DMS53 (cell line): Measurements from ENCODE around the gene REEP6.
"Not testable (repeated sequence)": the region's sequence is repeated elsewhere in the genome, so short reads cannot be mapped to it uniquely, and the experiment has no call there.

Experiments used
- DNase-seq: peaks from one replicate; lab custom pipeline; 2025; lab: John Stamatoyannopoulos, UW

Gene REEP6

DNA sequence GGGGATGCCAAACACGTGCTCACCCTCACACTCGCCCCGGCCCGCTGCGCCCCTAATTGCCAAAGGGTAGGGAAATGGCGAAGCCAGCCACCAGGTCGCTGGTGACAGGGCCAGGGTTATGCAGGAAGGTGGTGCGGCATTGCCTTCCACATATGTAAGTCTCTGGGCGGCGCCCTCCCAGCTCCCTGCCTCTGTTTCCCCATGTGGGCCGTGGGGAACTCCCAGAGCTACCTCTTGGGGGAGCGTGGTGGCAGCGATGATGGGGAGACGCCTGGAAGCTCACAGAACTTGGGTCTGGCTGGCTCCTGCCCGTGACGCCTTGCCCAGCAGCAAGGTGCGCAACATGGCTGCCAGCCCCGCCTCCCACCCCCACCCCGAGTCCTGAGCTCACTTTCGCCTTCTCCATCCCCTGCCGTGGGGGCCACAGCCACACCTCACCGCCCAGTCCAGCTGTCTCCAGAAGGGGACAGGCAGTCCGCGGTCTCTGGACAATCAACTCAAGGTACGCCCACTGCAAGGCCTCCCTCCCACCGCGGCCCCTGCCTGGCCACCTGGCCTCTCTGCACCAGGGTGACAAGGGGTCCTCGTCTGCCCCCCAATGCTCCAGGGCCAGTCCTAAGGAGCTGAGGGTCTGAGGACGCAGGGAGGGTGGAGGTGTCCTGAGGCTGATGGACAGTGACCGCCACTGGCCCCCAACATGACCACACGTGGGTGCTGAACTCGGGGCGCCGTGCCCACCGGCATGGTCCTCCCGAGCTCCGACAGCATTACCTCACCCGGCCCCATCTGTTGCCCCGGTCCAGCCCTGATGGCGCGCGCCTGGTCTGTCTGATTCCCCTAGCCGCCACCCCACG is 18.5 kb upstream of the REEP6 start:
- DNase-seq = peak; percentile 34

DNA sequence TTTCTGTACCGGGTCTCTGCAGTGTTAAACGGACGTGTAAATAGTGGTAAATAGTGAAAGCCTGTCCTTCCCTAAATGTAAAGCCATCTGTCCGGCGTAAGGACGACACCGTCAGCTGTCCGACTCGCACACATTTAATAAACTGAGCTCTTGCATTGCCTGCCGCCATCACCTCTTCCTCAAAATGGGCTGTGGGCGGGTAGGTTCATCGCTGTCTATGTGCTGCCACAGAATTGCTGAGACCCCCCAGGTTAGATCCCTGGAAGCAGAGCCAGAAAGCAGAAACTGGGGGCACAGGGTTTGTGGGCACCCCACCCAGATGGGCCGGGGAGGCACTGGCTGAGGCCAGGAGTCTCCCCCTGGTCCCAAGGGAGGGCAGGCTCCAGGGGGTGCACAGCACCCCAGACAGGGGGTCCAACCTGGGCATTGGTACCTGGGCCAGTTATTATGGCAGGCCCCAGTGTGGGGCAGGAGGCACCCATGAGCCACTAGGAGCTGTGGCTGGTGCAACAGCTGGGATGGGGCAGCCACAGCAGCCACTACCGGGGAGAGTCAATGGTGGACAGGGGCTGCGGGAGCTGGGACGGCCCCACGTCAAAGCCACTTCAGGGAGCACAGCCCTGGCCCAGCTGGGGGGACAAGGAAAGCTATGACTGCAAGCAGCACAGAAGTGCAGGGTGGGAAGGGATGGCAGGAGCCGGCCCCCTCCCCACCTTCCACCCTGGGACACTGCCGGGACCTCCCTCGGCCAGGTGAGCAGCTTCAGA is 17.7 kb upstream of the REEP6 start:
- DNase-seq = no peak

DNA sequence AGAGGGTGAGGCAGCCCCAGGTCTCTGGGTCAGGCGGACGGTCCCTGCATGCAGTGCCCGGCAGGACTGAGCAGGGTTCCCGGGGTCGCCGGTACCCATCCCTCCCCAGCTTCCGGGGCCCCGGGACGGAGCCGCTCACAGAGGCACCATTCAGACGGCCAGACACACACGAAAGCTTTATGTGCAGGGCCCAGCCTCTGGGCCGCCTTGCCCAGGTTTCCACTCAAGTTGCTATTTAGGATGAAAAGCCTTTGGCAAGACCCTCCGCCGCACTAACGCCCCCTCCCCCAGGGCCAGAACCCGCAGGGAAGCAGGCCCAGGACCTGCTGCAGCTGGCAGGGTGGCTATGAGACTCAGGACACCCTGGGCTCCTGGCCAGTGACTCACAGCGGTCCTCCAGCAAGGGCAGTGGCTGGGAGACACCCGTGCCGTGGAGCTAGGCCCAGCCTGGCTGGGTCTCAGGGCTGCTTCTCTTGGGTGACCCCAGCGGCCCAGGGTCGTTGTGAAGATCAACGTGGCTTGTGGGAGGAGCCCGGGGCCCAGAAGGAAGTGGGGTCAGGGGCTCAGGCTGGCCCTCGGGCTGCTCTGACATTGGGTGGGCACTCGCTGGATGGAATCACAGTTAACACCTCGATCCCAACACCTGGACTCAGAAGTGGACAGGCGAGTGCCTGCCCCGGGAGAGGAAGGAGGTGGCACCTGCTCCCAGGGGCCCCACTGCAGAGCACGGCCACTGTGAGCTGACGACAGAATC is 16.8 kb upstream of the REEP6 start:
- DNase-seq = no peak

DNA sequence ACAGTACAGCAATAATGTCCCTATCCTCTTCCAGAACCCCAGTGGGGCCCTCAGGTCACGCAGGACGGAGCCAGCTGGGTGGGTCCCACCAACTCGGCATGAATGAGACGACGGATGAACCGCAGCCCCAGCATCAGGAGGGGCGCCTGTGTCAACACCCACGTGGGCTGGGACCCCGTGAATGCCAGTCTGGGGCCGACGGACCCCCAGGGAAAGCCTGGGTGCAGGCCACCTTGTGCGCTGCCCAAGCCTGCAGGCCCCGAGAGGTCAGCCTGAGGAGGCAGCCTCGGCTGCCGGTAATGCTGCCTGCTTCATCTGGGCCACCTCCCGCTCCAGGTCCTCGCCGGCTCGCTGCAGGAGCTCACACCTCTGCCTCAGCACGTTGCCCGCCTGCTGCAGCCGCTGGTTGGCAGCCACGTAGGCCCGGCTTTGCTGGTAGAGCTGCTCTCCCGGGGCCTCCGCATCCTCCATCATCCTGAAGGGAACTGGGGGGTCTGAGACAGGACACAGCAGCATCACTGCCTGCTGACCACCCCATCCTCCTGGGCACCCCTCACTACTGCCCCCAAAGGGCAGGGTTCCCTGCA is 16.1 kb upstream of the REEP6 start:
- no peak for DNase-seq

DNA sequence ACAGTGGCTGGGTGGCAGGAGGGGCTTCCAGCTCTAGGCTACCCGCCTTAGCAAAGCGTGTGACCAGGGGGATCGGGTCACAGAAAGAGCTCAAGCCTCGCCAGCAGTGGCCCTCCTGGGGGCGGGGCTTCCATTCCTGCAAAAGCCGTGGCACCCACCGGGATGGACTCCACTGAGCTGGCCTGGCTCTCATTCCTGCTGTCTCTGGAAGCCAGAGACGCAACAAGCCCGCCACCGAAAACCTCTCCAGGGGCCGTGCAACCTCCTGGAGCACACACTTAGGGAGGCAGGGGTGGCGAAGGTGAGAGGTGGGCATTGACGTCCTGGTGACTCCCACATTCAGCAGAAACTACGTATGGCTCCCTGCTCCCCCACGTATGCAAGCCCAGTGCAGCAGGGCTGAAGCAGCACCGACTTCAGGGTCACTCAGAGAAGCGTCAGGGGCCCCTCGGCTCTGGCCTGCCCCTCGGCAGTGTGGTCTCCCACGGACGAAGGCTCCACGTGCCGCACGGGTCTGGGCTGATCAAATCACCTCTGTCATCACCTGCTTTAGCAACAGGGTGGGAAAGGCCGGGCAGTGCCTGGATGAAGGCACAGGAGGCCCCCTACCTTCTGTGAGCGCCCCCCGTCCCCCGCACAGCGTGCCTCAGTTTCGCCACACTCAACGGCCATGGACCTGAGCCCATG is 15.1 kb upstream of the REEP6 start:
- DNase-seq = no peak

DNA sequence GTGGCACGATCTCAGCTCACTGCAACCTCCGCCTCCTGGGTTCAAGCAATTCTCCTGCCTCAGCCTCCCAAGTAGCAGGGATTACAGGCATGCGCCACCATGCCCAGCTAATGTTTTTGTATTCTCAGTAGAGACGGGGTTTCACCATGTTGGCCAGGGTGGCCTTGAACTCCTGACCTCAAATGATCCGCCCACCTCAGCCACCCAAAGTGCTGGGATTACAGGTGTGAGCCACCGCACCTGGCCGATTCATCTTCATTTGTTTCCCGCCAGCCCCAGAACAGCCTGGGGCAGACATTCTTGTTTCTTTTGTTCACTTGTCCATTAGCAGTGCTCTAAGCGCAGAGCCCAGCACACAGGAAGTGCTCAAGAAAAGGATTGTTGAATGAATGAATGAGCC is 13.9 kb upstream of the REEP6 start:
- not testable (repeated sequence) for DNase-seq

DNA sequence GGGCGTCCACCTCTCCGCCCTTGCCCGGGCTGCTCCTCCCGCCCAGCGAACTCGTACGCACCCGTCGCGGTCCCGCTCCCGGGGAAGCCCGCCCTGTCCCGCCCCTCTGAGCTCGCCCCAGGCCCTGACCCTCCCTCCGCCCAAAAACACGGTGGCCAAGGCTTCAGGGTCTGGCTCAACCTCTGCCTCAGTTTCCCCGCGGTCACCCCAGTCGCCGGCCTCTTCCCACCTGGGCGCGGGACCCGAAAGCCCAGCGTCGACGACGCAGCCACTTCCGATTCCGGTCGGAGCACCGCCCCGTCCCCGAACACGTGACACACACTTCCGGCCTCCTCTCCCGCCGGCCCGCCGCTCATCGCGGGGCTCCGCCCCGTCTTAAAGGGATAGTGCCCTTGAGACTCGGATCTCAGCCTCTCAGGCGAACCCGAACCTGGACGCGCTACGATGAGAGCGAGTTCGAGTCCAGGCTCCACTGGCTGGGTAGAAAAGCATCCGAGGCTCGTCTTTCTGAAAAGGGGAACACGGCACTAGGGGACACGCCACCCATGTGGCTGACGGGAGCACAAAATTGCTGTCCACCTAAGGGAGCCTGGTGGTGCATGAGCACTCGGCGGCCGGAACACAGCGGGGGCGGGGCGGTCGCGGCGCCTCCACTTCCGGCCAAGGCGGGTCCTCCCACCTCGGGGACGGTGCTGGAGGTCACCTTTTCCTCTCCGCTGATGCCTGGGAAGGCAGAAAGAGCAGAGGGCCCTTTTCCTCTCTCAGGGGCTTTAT is 11.9 kb upstream of the REEP6 start, which contains the start of gene C19orf25:
TSS of gene C19orf25 (minus strand) at position 282 of the 774 bp plus-strand sequence. CDS start 312 bp downstream, outside the sequence.
- DNase-seq = peak; percentile 96

DNA sequence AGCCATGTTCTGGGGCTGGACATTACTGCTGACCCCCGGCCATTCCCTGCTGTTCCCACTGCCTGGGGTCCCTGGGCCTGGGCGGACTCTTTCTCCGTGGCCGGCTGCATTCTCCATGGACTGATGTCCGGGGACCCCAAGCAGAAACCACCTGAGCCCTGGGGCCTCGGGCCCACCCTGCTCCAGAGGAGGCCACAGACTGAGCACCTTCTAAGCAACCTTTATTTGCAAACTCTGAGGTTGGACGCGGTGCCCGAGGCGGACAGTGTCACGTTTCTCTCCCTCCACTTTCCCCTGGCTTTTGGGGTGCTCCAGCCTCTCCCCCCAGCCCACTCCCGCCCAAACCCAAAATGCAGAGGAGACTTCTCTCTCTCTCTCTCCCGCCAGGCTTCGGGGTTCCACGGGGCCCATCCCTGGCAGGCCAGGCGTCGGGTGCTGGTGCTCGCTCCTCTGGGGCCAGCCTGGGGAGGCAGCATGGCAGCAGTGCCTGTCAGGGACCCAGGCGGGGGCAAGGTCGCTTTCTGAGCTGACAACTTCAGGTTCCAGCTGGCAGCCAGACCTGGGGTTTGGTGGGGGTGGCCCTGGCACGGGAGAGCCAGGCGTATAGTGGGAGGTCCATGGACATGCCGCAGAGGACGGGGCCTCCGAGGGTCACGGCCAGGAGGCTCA is 9.6 kb upstream of the REEP6 start:
- no peak for DNase-seq

DNA sequence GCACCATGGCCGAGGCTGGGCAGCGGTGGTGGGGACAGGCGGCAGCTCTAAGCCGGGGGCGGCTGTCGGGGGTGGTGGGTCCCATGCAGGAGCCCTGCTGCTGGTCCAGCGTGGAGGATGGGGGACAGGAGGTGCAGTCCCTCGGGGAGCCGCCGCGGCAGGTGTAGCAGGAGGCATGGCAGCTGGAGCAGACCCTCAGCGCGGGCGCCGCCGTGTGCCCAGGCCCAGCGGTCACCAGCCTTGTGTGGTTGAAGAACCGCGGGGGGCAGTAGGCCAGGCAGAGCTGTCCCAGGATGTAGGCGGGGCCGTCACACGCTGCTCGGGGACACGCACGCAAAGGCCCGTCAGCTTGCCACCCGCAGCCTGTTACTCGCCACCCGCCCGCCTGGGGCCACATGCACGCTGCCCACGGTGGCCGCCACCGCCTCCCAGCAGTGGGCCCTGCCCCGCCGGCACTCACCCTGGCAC is 9.1 kb upstream of the REEP6 start:
- peak; percentile 42 for DNase-seq

DNA sequence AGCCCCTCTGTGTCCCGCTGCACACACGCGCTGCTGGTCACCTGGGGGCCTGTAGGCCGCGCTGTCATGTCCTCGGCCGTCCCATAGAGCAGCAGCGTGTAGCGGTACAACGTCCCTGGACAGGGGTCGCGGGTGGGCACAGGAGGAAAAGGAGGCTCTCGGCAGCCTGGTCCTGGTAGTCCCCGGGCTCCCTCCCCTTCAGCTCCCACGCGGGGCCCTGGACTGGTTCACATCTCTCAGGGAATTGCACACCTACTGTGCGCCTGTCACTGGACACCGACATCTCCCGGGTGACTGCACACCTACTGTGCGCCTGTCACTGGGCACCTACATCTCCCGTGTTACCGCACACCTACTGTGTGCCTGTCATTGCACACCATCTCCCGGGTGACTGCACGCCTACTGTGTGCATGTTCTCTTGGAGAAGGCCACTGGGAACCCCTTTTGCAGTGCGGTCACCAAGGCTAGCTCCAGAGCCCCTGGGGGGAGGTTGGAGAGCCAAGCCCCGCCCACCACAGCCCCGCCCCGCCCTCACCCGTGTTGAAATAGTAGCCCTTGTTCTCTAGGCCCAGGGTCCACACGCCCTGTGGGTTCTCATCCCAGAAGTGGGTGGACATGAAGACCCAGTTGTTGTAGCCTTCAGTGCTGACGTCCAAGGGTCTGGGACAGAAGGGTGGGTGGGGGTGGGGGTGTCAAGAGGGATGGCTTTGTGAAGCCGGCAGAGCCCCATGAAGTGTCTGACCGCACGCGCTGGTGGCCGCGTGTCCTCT is 8.4 kb upstream of the REEP6 start:
- DNase-seq = no peak

DNA sequence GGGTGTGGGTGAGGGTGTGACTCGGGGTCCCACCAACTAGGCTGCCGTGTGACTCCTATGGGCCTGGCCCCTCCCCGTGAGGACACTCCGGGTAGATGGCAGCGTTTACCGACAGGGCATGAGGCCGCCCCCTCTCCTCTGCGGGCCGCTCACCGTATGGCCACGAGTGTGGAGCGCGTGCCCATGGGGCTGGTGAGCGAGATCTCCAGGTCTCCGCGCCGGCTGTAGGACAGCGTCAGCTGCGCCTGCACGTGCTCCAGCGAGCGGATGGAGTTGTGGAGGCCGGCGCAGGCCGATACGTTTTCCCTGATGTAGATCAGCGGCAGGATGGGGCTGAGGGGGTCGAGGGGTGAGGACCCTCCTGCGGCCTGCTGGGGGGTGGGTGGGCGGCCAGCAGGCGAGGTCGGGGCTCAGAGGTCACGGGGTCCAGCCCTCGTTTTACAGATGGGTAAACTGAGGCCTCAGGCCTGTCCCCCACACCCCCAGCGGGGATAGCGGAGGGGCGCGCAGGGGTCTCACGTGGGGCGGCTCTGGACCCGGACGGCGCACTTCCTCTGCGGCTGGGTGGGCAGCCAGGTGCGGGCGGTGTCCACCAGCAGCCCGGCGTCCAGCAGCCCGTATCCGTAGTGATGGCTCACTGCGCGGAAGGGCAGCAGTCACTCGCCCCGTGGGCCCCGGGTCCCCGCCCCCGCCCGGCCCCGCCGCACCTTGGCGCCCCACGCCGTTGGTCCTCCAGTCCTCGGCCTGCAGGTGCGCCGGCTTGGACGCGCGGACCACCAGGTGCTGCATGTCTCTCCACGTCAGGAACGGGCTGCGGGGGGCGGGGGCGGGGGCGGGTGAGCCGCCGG is 7.6 kb upstream of the REEP6 start:
- DNase-seq = no peak

DNA sequence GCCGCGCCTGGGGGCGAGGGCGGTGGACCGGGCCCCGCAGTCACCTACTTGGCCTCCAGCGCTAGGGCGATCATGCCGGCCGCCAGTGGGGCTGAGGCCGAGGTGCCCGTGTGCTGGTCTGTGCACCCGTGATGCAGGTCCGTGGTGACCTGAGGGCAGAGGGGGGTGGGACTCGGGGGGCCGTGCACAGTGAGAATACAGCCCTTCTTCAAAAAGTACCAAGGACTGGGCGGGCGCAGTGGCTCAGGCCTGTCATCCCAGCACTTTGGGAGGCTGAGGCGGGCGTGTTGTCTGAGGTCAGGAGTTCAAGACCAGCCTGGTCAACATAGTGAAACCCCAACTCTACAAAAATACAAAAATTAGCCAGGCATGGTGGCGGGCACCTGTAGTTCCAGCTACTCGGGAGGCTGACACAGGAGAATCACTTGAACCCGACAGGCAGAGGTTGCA is 7.0 kb upstream of the REEP6 start:
- no peak for DNase-seq

DNA sequence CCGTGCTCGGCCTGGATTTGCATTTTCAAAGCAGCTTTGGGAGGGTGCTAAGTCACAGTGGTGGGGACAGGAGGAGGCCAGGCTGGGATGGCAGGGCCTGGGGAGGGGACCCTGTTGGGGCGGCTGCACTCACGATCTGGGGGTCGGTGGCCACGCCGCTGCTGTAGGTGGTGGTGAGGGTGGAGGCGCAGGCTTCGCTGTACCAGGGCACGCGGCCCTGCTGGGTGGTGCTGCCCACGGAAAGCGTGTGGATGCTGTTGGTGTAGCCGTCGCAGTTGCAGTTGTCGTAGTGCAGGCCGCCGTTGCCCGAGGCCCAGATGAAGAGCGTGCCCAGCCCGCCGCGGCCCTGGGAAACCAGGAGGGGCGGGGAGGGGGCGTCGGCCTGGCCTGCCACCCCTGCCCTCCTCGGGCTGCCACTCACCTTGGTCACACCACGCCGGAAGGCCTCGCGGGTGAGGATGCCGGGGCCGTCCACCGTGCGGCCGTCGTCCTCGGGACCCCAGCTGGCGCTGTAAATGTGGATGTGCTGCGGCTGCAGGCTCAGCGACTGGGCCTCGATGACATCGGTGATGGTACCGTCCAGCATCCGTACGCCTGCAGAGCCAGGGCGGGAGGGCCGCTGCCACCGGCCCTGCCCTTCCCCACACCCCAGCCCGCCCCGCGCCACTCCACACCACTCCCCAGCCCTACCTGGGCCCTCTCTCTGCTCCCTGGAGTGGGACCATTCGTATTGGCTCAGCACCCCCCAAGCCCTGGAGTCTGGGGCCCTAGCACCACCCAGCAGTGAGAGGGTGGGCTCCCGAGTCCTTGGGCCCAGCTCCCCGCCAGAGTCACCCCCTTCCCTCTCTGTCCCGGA is 4.0 kb upstream of the REEP6 start:
- DNase-seq = no peak

DNA sequence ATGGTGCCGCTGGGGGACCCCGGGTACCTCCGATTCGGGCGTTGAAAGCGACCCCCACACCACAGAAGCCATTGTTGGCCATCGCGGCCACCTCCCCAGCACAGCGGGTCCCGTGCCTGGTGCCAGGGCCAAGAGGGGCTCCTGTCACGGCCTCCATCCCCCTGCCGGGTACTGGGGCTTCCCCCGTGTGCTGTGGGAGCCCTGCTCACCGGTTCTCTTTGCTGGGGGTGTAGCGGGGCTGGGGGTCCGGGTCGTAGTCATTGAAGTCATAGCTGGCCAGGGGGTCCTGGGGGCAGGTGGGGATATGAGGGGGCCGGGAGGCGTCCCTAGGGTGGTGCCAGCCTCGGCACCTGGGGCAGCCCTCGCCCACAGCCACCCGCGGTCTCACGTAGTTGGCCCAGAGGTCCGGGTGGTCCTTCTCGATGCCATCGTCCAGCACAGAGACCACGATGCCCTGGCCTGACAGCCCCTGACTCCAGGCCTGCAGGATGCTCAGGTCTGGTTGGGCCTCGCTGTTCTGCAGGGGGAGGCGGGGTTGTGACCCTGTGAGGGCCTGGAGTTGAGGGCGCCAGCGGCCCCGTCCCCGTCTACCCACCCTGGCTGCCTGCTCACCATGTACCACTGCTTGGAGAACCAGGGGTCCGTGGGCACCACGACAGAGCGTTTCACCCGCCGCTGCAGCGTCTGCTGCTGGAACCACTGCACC is 3.3 kb upstream of the REEP6 start:
- no peak for DNase-seq

DNA sequence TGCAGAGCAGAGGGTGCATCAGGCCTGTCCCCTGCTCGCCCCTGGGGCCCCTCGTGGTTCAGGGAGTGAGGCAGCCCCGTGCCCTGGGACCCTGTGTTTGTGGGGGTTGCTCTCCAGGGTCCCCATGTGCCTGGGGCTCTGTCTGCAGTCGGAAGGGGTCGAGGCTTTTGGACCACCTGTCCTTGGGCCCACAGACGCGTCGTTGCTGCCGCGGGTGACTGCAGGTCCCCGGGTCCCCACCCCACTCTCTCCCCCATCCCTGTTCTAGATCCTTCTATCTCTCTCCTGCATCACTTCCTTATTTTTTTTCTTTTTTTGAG is 2.7 kb upstream of the REEP6 start:
- DNase-seq = no peak

DNA sequence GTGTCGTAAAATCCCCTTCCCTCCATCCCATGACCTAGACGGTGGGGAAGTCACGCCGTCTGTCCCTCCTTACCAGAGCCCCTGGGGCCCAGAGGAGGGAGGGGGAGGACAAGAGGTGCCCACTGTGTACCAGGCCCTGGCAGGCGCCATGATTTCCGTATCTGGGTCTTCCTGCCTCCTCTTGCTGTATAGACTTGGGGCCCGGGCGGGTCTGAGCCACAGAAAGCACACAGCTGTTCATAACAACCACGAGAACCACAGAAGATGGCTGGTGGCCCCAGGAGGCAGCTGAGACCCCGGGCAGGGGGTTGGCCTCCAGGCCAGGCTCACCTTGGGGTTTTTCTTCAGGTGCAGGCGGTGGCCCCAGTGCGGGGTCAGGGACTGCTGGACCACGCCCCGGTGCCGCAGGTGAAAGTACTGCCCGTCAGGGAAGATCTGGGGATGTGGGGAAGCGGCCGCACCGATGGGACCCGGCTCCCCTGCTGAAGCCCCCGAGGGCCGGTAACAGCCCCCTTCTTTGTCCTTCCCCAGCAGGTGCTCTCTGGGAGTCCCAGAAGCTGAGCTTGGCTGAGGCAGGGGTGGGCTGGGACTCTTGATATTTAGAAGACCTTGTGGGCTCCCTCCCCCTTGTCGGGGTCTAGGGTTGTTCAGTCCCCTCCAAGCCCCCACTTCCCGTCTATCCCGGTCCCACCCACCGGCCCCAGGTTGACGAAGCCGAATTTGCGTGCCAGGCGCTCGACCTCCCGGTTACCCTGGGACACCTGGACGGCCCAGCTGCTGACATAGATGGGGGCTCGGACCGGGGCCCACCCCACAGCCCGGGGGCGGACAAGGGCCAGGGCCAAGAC is 1.3 kb upstream of the REEP6 start:
- no peak for DNase-seq
